Sigmoid colon (tissue), 4 donors: Measurements from ENCODE around the gene UBE3C.
A peak's percentile ranks its signal among the peaks of the same experiment; 100 is the strongest.

Experiments used
- POLR2AphosphoS5 ChIP-seq, 4 donors: sonication (generic); formaldehyde crosslinking; IDR thresholded peaks; one replicate each; pipeline ENCODE4 v1.6.1; 2017; ENCODE audit warnings: antibody characterized with exemption in 4 of 4
- TF ChIP-seq, protein P1 (sequence below), 4 experiments: fragments of 450-650 bp in 3 of 4; fragments of 200-600 bp in 1 of 4; IDR thresholded peaks; one replicate each; pipeline ENCODE4 v1.5.1; 2016 to 2019; ENCODE audit warnings: antibody characterized with exemption in 4 of 4, mild to moderate bottlenecking in 3 of 4, moderate library complexity in 2 of 4

GRCh38 chr7:157138424-157139110 lies at the start of gene UBE3C:
- TF ChIP-seq POLR2AphosphoS5 (IDR thresholded peaks at IDR 0.05) = peak; percentile 60 to 83 (median 72)
- TF ChIP-seq, protein P1, sequence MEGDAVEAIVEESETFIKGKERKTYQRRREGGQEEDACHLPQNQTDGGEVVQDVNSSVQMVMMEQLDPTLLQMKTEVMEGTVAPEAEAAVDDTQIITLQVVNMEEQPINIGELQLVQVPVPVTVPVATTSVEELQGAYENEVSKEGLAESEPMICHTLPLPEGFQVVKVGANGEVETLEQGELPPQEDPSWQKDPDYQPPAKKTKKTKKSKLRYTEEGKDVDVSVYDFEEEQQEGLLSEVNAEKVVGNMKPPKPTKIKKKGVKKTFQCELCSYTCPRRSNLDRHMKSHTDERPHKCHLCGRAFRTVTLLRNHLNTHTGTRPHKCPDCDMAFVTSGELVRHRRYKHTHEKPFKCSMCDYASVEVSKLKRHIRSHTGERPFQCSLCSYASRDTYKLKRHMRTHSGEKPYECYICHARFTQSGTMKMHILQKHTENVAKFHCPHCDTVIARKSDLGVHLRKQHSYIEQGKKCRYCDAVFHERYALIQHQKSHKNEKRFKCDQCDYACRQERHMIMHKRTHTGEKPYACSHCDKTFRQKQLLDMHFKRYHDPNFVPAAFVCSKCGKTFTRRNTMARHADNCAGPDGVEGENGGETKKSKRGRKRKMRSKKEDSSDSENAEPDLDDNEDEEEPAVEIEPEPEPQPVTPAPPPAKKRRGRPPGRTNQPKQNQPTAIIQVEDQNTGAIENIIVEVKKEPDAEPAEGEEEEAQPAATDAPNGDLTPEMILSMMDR (IDR thresholded peaks at IDR 0.05) = no peak
